Mononuclear cell (primary cell): ENCODE results near the gene SHROOM4. TPM values are rescaled to one million over a fixed set of nuclear protein-coding genes. Genes with fewer than 3 reads are reported as not detected.

Source experiments
- H3K27me3 ChIP-seq: 2 replicates; pipeline ENCODE4 v1.6.0; 2011; ENCODE audit warnings: low read length, control low read depth; ENCODE audit not compliant: insufficient read depth
- H3K4me1 ChIP-seq: 2 replicates; pipeline ENCODE4 v1.5.1; 2011; ENCODE audit warnings: mild to moderate bottlenecking, low read length, control low read depth; ENCODE audit not compliant: insufficient read depth
- H3K4me3 ChIP-seq: 2 replicates; pipeline ENCODE4 v1.5.1; 2011; ENCODE audit warnings: mild to moderate bottlenecking, low read length, moderate library complexity
- H3K9me3 ChIP-seq: 2 replicates; pipeline ENCODE4 v1.5.1; 2011; ENCODE audit warnings: low read depth, mild to moderate bottlenecking, control low read depth, low read length
- total RNA-seq: library from RNA; depleted of rRNA; stranded (reverse); fragments of >200 nt; gene quantifications from one replicate; pipeline ENCODE4 v1.2.3, GENCODE V29; 2012

The SHROOM4 gene
- total RNA-seq, 1 donor = 0.31 TPM

- H3K4me1 ChIP-seq = no peaks in the 10 kb centered on the region
- H3K4me3 ChIP-seq = no peak overlapping the region
These were observed 57.7 kb downstream of the SHROOM4 start for GRCh38 chrX:50756276-50756675.

GRCh38 chrX:50751091-50751490 is 62.9 kb downstream of the SHROOM4 start:
- no peaks in the 10 kb centered on the region for H3K27me3 ChIP-seq
- no peaks in the 10 kb centered on the region for H3K4me1 ChIP-seq
- no peaks in the 10 kb centered on the region for H3K9me3 ChIP-seq
- no peak overlapping the region for H3K4me3 ChIP-seq

More at GRCh38 chrX:50756276-50756675, 57.7 kb downstream of the SHROOM4 start:
- H3K27me3 ChIP-seq = no peaks in the 10 kb centered on the region
- H3K9me3 ChIP-seq = no peaks in the 10 kb centered on the region

- H3K4me1 ChIP-seq = no peaks in the 10 kb centered on the region
- H3K4me3 ChIP-seq = no peak overlapping the region
- no peaks in the 10 kb centered on the region for H3K9me3 ChIP-seq
- no peaks in the 10 kb centered on the region for H3K27me3 ChIP-seq
These were observed 66.5 kb downstream of the SHROOM4 start for GRCh38 chrX:50747471-50747900.

GRCh38 chrX:50736656-50737055 is 77.3 kb downstream of the SHROOM4 start:
- H3K4me3 ChIP-seq = no peak overlapping the region
- no peaks in the 10 kb centered on the region for H3K27me3 ChIP-seq
- no peaks in the 10 kb centered on the region for H3K4me1 ChIP-seq
- no peaks in the 10 kb centered on the region for H3K9me3 ChIP-seq

- Histone ChIP-seq H3K4me3 (no peak overlapping the region), H3K27me3 (no peaks in the 10 kb centered on the region), H3K4me1 (no peaks in the 10 kb centered on the region), H3K9me3 (no peaks in the 10 kb centered on the region)
These were observed 87.7 kb downstream of the SHROOM4 start for GRCh38 chrX:50726296-50726695.

GRCh38 chrX:50725310-50725709 is 88.7 kb downstream of the SHROOM4 start:
- no peaks in the 10 kb centered on the region for H3K4me1 ChIP-seq
- H3K27me3 ChIP-seq = no peaks in the 10 kb centered on the region
- no peaks in the 10 kb centered on the region for H3K9me3 ChIP-seq
- no peak overlapping the region for H3K4me3 ChIP-seq

GRCh38 chrX:50723006-50723405 is 91.0 kb downstream of the SHROOM4 start:
- Histone ChIP-seq H3K27me3 (no peaks in the 10 kb centered on the region), H3K4me1 (no peaks in the 10 kb centered on the region), H3K4me3 (no peak overlapping the region), H3K9me3 (no peaks in the 10 kb centered on the region)

- no peaks in the 10 kb centered on the region for H3K4me1 ChIP-seq
- no peaks in the 10 kb centered on the region for H3K27me3 ChIP-seq
- no peak overlapping the region for H3K4me3 ChIP-seq
- no peaks in the 10 kb centered on the region for H3K9me3 ChIP-seq
These were observed 92.1 kb downstream of the SHROOM4 start for GRCh38 chrX:50721764-50722521.

- Histone ChIP-seq H3K4me3 (no peak overlapping the region), H3K9me3 (no peaks in the 10 kb centered on the region), H3K27me3 (no peaks in the 10 kb centered on the region), H3K4me1 (no peaks in the 10 kb centered on the region)
These were observed 94.4 kb downstream of the SHROOM4 start for GRCh38 chrX:50719614-50720013.

GRCh38 chrX:50718776-50719175 is 95.2 kb downstream of the SHROOM4 start:
- Histone ChIP-seq H3K9me3 (no peaks in the 10 kb centered on the region), H3K4me3 (no peak overlapping the region), H3K27me3 (no peaks in the 10 kb centered on the region), H3K4me1 (no peaks in the 10 kb centered on the region)

GRCh38 chrX:50716706-50717105 is 97.3 kb downstream of the SHROOM4 start:
- Histone ChIP-seq H3K4me1 (no peaks in the 10 kb centered on the region), H3K27me3 (no peaks in the 10 kb centered on the region), H3K4me3 (no peak overlapping the region), H3K9me3 (no peaks in the 10 kb centered on the region)

- H3K4me3 ChIP-seq = no peak overlapping the region
- H3K9me3 ChIP-seq = no peaks in the 10 kb centered on the region
- H3K4me1 ChIP-seq = no peaks in the 10 kb centered on the region
- H3K27me3 ChIP-seq = no peaks in the 10 kb centered on the region
These were observed 101.2 kb downstream of the SHROOM4 start for GRCh38 chrX:50712777-50713176.

- Histone ChIP-seq H3K4me3 (no peak overlapping the region), H3K9me3 (no peaks in the 10 kb centered on the region), H3K4me1 (no peaks in the 10 kb centered on the region), H3K27me3 (no peaks in the 10 kb centered on the region)
These were observed 102.1 kb downstream of the SHROOM4 start for GRCh38 chrX:50711907-50712306.

GRCh38 chrX:50707955-50708699 is 105.9 kb downstream of the SHROOM4 start:
- H3K27me3 ChIP-seq = no peaks in the 10 kb centered on the region
- no peak overlapping the region for H3K4me3 ChIP-seq
- no peaks in the 10 kb centered on the region for H3K9me3 ChIP-seq
- no peaks in the 10 kb centered on the region for H3K4me1 ChIP-seq

GRCh38 chrX:50707405-50707804 is 106.6 kb downstream of the SHROOM4 start:
- Histone ChIP-seq H3K9me3 (no peaks in the 10 kb centered on the region), H3K27me3 (no peaks in the 10 kb centered on the region), H3K4me3 (no peak overlapping the region), H3K4me1 (no peaks in the 10 kb centered on the region)
